ENCODE results near the gene MYO5A.

The MYO5A gene

DNA sequence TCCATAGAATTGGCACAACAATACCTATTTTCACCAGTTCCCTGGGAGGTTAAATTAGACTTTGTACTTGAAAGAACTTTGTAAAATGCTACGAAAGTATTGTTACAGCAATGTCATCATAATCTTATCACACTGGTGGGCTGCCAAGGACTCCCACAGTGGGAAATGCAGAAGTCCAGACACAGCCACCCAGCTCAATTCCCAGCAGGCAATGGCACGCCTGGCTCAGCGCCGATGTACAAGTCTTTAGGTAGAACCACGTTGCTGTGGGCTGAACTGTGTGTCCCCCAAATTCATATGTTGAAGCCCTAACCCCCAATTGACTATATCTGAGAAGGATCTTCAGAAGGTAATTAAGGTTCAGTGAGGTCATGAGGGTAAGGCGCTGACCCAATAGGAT is 245.4 kb downstream of the MYO5A start:
- no peak for DNase-seq

- no peak for DNase-seq
Observed at GRCh38 chr15:52282418-52282817, 246.3 kb downstream of the MYO5A start.

- DNase-seq, result peak in 1 of 2 experiments; percentile 29
Observed at GRCh38 chr15:52281085-52282035, 247.3 kb downstream of the MYO5A start.

DNA sequence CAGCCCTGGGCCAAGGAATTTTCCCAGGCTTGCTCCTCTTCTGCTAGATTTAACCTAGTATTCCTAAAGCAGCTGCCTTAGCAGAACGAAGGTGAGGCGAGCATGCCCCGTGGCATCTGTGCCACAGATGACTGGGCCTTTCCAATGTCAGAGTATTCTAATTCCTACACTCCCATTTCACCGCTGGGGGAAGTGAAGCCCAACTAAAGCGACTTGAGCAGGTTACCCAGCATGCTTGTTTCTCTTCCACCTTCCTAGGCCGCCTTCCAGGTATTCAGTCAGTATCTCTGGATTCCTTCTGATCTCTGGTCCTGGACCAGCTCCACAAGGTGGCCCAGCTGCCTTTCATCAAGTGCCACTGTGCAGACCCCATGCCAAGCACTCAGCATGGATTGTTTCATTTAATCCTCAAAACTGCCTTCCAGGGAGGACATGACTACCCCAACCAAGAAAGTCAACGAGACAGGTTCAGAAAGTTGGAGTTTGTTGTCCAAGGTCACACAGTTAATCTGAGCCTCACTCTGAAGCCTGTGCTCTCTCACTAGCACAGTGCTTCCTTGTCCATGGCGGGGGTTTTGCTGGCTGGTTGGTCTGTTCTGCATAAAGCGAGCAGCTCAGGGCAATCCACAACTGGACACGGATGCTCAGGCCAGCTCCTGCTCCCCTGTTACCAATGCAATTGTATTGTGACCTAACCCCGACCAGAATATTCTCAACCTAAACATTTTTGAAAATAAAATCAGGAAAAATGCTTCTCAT is 248.2 kb downstream of the MYO5A start:
- DNase-seq, result no peak

DNA sequence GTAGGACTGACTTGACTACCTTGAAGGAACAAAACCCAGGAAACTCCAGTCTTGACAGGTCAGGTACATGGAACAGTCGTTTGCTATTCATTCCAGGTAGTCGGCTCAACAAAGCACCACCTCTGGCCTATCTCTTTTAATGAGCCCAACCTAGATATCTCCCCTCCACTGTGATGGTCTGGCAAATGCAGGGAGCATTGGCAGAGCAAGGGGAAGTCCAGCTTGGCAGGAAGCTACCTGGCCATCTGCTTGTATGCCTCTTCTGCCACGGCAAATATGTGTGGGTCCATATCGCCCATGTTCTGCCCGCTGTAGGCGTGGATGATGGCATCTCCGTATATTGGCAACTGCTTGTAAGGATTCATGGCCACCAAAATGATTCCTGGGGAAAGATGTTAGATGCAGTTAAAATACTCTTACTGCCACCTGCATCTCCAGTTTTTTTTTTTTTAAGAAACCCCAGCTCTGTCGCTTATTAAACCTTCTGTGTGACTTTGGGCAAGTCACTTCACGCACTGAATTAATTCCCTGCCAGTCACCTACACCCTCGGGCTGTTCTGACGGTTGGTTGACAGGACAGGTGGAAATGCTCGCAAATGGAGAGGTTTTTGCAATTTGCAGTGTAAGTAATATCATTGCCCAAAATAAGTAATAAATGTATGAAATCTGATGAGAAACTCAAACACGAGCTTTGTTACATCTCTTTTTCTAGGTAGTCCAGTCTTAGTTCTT is 249.9 kb downstream of the MYO5A start:
- peak; percentile 42 to 76 for DNase-seq

DNA sequence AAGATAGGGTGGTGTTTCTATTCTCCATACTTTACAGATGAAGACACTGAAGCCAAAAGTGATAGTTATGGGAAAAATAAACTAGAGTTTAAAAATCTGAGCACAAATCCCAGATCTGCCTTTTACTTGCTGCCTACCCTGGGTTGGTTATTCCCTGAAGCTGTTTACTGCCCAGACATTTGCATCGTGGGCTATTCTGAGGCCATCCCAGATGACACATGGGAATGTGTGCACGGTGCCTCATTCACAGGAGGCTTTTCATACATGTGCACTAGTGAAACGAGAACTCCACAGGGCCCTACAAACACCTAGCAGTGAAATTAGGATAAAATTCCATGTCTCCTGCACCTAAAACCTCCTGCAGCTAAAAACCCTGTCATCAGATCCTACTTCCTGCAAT is 250.5 kb downstream of the MYO5A start:
- no peak for DNase-seq

DNA sequence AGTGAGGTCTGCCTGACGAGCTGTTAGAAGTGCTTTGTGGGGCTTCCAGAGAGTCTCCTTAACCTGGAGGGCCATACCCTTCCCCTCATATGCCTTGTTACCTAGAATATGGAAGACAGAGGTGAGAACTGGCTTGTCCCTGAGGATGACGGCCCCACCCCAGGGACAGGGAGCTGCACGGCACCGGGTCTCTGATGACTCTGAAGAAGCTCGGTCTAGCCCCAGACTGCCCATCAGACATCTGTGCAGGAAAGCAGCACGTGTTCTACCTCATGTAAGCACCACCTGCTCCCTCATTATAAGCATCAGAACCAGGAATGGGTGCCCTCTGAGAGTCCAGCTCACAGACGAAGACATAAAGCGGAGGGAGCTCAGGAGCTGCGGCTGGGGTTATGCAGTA is 251.1 kb downstream of the MYO5A start:
- no peak for DNase-seq

- DNase-seq, result no peak
Observed at GRCh38 chr15:52276256-52276770, 252.4 kb downstream of the MYO5A start.

GRCh38 chr15:52263563-52264282 is 265.0 kb downstream of the MYO5A start:
- no peak for DNase-seq

- no peak for DNase-seq
Observed at GRCh38 chr15:52262364-52262763, 266.3 kb downstream of the MYO5A start.

GRCh38 chr15:52261498-52262242 is 267.0 kb downstream of the MYO5A start:
- DNase-seq, result peak; percentile 89 to 94

- DNase-seq, result no peak
Observed at GRCh38 chr15:52261026-52261425, 267.7 kb downstream of the MYO5A start.

- no peak for DNase-seq
Observed at GRCh38 chr15:52259503-52259902, 269.2 kb downstream of the MYO5A start.

DNA sequence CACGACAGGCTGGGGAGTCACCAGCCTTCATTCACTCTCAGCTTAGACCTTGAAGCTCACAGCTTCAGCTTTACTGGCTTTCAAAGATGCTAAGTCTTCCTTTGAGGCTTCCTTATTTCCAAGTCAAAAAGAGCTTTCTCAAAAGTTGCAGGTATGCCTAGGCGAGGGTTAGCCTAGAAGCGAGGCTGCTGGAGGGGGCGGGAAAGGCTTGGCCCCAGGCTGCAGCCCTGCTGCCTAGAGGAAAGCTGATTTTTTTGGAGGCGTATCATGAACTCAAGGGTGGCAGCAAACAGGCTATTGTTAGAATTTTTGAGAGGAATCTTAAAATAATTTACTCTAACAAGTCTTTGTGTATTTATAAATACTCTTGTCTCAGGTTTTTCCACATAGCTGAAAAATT is 270.2 kb downstream of the MYO5A start:
- no peak for DNase-seq

- no peak for DNase-seq
Observed at GRCh38 chr15:52257734-52258062, 271.0 kb downstream of the MYO5A start.
